Body of pancreas (tissue), 4 donors: ENCODE data around the gene NR2C2AP. TPM values are rescaled to one million over a fixed set of nuclear protein-coding genes. Genes with fewer than 3 reads are reported as not detected.

Experiments
- ATAC-seq: fragments of 150-250 bp; one replicate; pipeline ENCODE4 v1.9.1; 2016
- DNase-seq, 4 donors: peaks; one replicate each; pipeline ENCODE4 v3.0.0-alpha.2; 2019
- H3K27ac ChIP-seq, 4 donors: fragments of 200-600 bp; sonication (generic); 1 replicate in 3 of 4; 2 replicates in 1 of 4; pipeline versions ENCODE4 v1.5.1 to v1.6.1; 2016 to 2019; ENCODE audit warnings: mild to moderate bottlenecking in 1 of 4, mixed read lengths in 1 of 4, moderate library complexity in 1 of 4
- H3K27me3 ChIP-seq, 2 donors: fragments of 200-600 bp; sonication (generic); one replicate each; pipeline ENCODE4 v1.6.0; 2016; ENCODE audit warnings: mild to moderate bottlenecking in 1 of 2
- H3K36me3 ChIP-seq, 2 donors: fragments of 200-600 bp; sonication (generic); replicated peaks in 1 of 2; 2 replicates each; pipeline ENCODE4 v1.5.1; 2016; ENCODE audit warnings: low read depth in 2 of 2; ENCODE audit not compliant: insufficient read depth in 1 of 2
- H3K4me1 ChIP-seq: fragments of 200-600 bp; sonication (generic); one replicate; pipeline ENCODE4 v1.6.0; 2016
- H3K4me3 ChIP-seq, 2 donors: fragments of 200-600 bp; sonication (generic); 1 replicate in 1 of 2; 2 replicates in 1 of 2; pipeline ENCODE4 v1.5.1; 2016 to 2019
- H3K9me3 ChIP-seq, 3 donors: fragments of 200-600 bp; sonication (generic); 1 replicate in 2 of 3; 2 replicates in 1 of 3; pipeline ENCODE4 v1.5.1; 2016
- CTCF ChIP-seq, 7 experiments: fragments of 450-650 bp in 4 of 7; fragments of 200-600 bp in 3 of 7; sonication (generic) in 3 of 7; IDR thresholded peaks; one replicate each; pipeline ENCODE4 v1.5.1; 2016 to 2019; ENCODE audit warnings: antibody characterized with exemption in 7 of 7
- POLR2A ChIP-seq, 3 donors: fragments of 450-650 bp; IDR thresholded peaks; one replicate each; pipeline ENCODE4 v1.6.1; 2016; ENCODE audit warnings: antibody characterized with exemption in 3 of 3, mild to moderate bottlenecking in 2 of 3
- WGBS, 2 donors: methylation state at CpG; one replicate each; pipeline ENCODE4 v1.1.5; 2017; 5-methylcytosine and 5-hydroxymethylcytosine counted together
- intact Hi-C: fragments of 100-400 bp; cut with DNase I; formaldehyde crosslinking; loops from one replicate; pipeline ENCODE4 v1.15.1; 2023
- total RNA-seq, 2 donors: library from RNA; depleted of rRNA; stranded (reverse); fragments of >200 nt; gene quantifications; one replicate each; pipeline ENCODE4 v1.1.0, GENCODE V29; 2016

Gene NR2C2AP
- total RNA-seq, 2 donors from 2014 or later = 13.8 to 16.1 TPM

- Histone ChIP-seq H3K36me3 (no peaks in the 10 kb centered on the region), H3K27ac (no peak overlapping the region), H3K4me3 (no peak overlapping the region), H3K27me3 (peaks cover 0 to 4% of the 10 kb centered on the region in 2 donors), H3K9me3 (no peaks in the 10 kb centered on the region), H3K4me1 (no peaks in the 10 kb centered on the region)
- ATAC-seq = no peak
- 34 to 52% methylated on average over 12 to 20 of the region's 21 CpGs for WGBS, 2 donors
- TF ChIP-seq POLR2A (IDR thresholded peaks at IDR 0.05) (no peak), CTCF (IDR thresholded peaks at IDR 0.05) (no peak)
- intact Hi-C loops = no loop called here
- DNase-seq = no peak
Measured at GRCh38 chr19:19213426-19214158, 10.4 kb upstream of the NR2C2AP start.

- H3K27ac ChIP-seq = no peak overlapping the region
- intact Hi-C loops = no loop called here
- DNase-seq (no peak), ATAC-seq (no peak)
- no peaks in the 10 kb centered on the region for H3K4me1 ChIP-seq
- 5 to 9% methylated on average over 6 to 7 of the region's 7 CpGs for WGBS, 2 donors
- H3K9me3 ChIP-seq = no peaks in the 10 kb centered on the region
- no peak overlapping the region for H3K4me3 ChIP-seq
- TF ChIP-seq POLR2A (IDR thresholded peaks at IDR 0.05) (no peak), CTCF (IDR thresholded peaks at IDR 0.05) (no peak)
- H3K27me3 ChIP-seq = peaks cover 0 to 4% of the 10 kb centered on the region in 2 donors
- H3K36me3 ChIP-seq = no peaks in the 10 kb centered on the region
Measured at GRCh38 chr19:19212916-19213315, 9.7 kb upstream of the NR2C2AP start.

- intact Hi-C loops = no loop called here
- no peak within 1 kb of the TSS for H3K4me3 ChIP-seq
- no peaks in the 10 kb centered on the region for H3K9me3 ChIP-seq
- H3K27me3 ChIP-seq = peaks cover 0 to 4% of the 10 kb centered on the region in 2 donors
- H3K27ac ChIP-seq = no peak within 1 kb of the TSS
- H3K36me3 ChIP-seq = no peaks in the 10 kb centered on the region
- 1 to 6% methylated on average over 27 to 51 of the region's 54 CpGs for WGBS, 2 donors
- no peaks in the 10 kb centered on the region for H3K4me1 ChIP-seq
- DNase-seq (no peak), ATAC-seq (no peak)
- TF ChIP-seq CTCF (IDR thresholded peaks at IDR 0.05) = no peak
- TF ChIP-seq POLR2A (IDR thresholded peaks at IDR 0.05) = no peak
Measured at GRCh38 chr19:19211499-19212420, 8.5 kb upstream of the NR2C2AP start, which contains the start of gene NCAN. TSS of gene NCAN (plus strand) at chr19:19211958. CDS start at chr19:19216954, 4,996 bp downstream.

GRCh38 chr19:19209372-19209771 is 6.2 kb upstream of the NR2C2AP start:
- intact Hi-C loops = no loop called here
- ATAC-seq = no peak
- WGBS, 2 donors = 32 to 42% methylated on average over 3 to 9 of the region's 9 CpGs

More at GRCh38 chr19:19209372-19209771, 6.2 kb upstream of the NR2C2AP start:
- Histone ChIP-seq H3K9me3 (no peaks in the 10 kb centered on the region), H3K27me3 (peaks cover 0 to 4% of the 10 kb centered on the region in 2 donors), H3K27ac (no peak overlapping the region), H3K4me3 (no peak overlapping the region), H3K4me1 (no peaks in the 10 kb centered on the region), H3K36me3 (no peaks in the 10 kb centered on the region)
- DNase-seq = no peak
- no peak for TF ChIP-seq CTCF (IDR thresholded peaks at IDR 0.05)
- no peak for TF ChIP-seq POLR2A (IDR thresholded peaks at IDR 0.05)
